H1 (cell line): ENCODE results near the gene MRPS15. TPM values are rescaled to one million over a fixed set of nuclear protein-coding genes. Genes with fewer than 3 reads are reported as not detected.

Experiments
- CTCF ChIA-PET: fragments of 300-600 bp; sonication (Branson Sonifier 250); formaldehyde crosslinking; loops from one replicate; lab custom pipeline; 2021; ENCODE audit not compliant: partially characterized antibody; lab: Charles Lee
- POLR2A ChIA-PET: fragments of 300-600 bp; sonication (Branson Sonifier 250); formaldehyde crosslinking; loops from one replicate; lab custom pipeline; 2021; ENCODE audit warnings: inconsistent platforms; ENCODE audit not compliant: partially characterized antibody; lab: Charles Lee
- DNase-seq, 2 experiments: peaks; one replicate each; pipeline versions ENCODE4 v3.0.0 to v3.0.0-alpha.2; 2010 to 2022; ENCODE audit warnings: low spot score in 2 of 2, low read depth in 1 of 2, mixed read lengths in 1 of 2
- FAIRE-seq: peaks from 2 replicates; lab custom pipeline; 2011; peaks lifted over from hg19 to GRCh38; lab: Jason Lieb, UNC
- H2AFZ ChIP-seq: 2 replicates; pipeline ENCODE4 v1.8.1; 2012; ENCODE audit warnings: low read length, inconsistent platforms
- H2AK5ac ChIP-seq: 2 replicates; pipeline ENCODE4 v1.6.1; 2013; ENCODE audit warnings: low read depth, low read length
- H2BK120ac ChIP-seq: replicated peaks from 2 replicates; pipeline ENCODE3; 2013; ENCODE audit warnings: low read depth, low read length, inconsistent platforms
- H2BK12ac ChIP-seq: 2 replicates; pipeline ENCODE4 v1.6.1; 2013; ENCODE audit warnings: low read depth, low read length
- H2BK15ac ChIP-seq: 2 replicates; pipeline ENCODE4 v1.6.1; 2013; ENCODE audit warnings: low read length
- H2BK20ac ChIP-seq: 2 replicates; pipeline ENCODE4 v1.6.1; 2013; ENCODE audit warnings: low read length
- H2BK5ac ChIP-seq: 2 replicates; pipeline ENCODE4 v1.6.1; 2013; ENCODE audit warnings: low read depth, low read length
- H3K14ac ChIP-seq: 2 replicates; pipeline ENCODE4 v1.6.1; 2013; ENCODE audit warnings: inconsistent platforms; ENCODE audit not compliant: insufficient read length
- H3K18ac ChIP-seq: 2 replicates; pipeline ENCODE4 v1.6.1; 2013; ENCODE audit warnings: low read length; ENCODE audit errors: extremely low read depth
- H3K23ac ChIP-seq: 2 replicates; pipeline ENCODE4 v1.6.1; 2013; ENCODE audit warnings: inconsistent platforms; ENCODE audit not compliant: insufficient read length
- H3K23me2 ChIP-seq: 2 replicates; pipeline ENCODE4 v1.6.1; 2013; ENCODE audit warnings: low read depth, low read length
- H3K27ac ChIP-seq: 2 replicates; pipeline ENCODE4 v1.6.1; 2011; ENCODE audit warnings: low read depth, low read length, inconsistent platforms
- H3K27me3 ChIP-seq, 4 experiments: replicated peaks in 1 of 4; 1 replicate in 1 of 4; 2 replicates in 3 of 4; pipeline versions ENCODE4 v1.6.1 to v1.8.1; 2011 to 2013; ENCODE audit warnings: low read length in 3 of 4, mild to moderate bottlenecking in 3 of 4, inconsistent platforms in 2 of 4, mixed read lengths in 2 of 4, moderate library complexity in 1 of 4; ENCODE audit not compliant: control insufficient read depth in 3 of 4, insufficient read depth in 3 of 4; ENCODE audit errors: extremely low read depth in 1 of 4
- H3K36me3 ChIP-seq, 4 experiments: 2 replicates each; pipeline versions ENCODE4 v1.6.1 to v1.8.1; 2011 to 2013; ENCODE audit warnings: mild to moderate bottlenecking in 4 of 4, low read length in 3 of 4, moderate library complexity in 2 of 4, control low read depth in 1 of 4, inconsistent platforms in 1 of 4; ENCODE audit not compliant: insufficient read depth in 4 of 4, control insufficient read depth in 2 of 4
- H3K4ac ChIP-seq: replicated peaks from 2 replicates; pipeline ENCODE3; 2013; ENCODE audit warnings: low read length, low read depth, mixed read lengths, inconsistent platforms; ENCODE audit not compliant: insufficient read length
- H3K4me1 ChIP-seq, 4 experiments: replicated peaks in 1 of 4; 1 replicate in 1 of 4; 2 replicates in 3 of 4; pipeline versions ENCODE4 v1.6.1 to v1.8.1; 2011 to 2013; ENCODE audit warnings: low read length in 3 of 4, inconsistent platforms in 2 of 4, mixed read lengths in 1 of 4; ENCODE audit not compliant: insufficient read depth in 4 of 4, control insufficient read depth in 3 of 4
- H3K4me2 ChIP-seq, 2 experiments: 2 replicates each; pipeline versions ENCODE4 v1.6.1 to v1.8.1; 2011 to 2013; ENCODE audit warnings: low read depth in 2 of 2, low read length in 2 of 2, control low read depth in 1 of 2, inconsistent platforms in 1 of 2, mild to moderate bottlenecking in 1 of 2; ENCODE audit not compliant: insufficient read depth in 1 of 2
- H3K4me3 ChIP-seq, 4 experiments: fragments of 200-600, 300-600 bp in 1 of 4; sonication (generic), shearing (Covaris generic), sonication (Bioruptor Twin) in 1 of 4; 2 replicates each; pipeline versions ENCODE4 v1.5.1 to v1.8.1; 2011 to 2016; ENCODE audit warnings: low read length in 4 of 4, low read depth in 3 of 4, control low read depth in 2 of 4, inconsistent platforms in 2 of 4, mild to moderate bottlenecking in 2 of 4, mixed read lengths in 1 of 4, moderate library complexity in 1 of 4; ENCODE audit not compliant: insufficient read depth in 2 of 4; ENCODE audit errors: extremely low read depth in 1 of 4
- H3K56ac ChIP-seq: replicated peaks from 2 replicates; pipeline ENCODE3; 2013; ENCODE audit warnings: low read depth, mild to moderate bottlenecking, mixed read lengths, low read length, inconsistent platforms; ENCODE audit not compliant: insufficient read length
- H3K79me1 ChIP-seq: 2 replicates; pipeline ENCODE4 v1.6.1; 2013; ENCODE audit warnings: low read depth, low read length, control low read depth
- H3K79me2 ChIP-seq, 2 experiments: 2 replicates each; pipeline versions ENCODE4 v1.6.1 to v1.8.1; 2012 to 2013; ENCODE audit warnings: low read length in 2 of 2, mild to moderate bottlenecking in 2 of 2, inconsistent platforms in 1 of 2; ENCODE audit not compliant: insufficient read depth in 2 of 2, control insufficient read depth in 1 of 2
- H3K9ac ChIP-seq, 4 experiments: replicated peaks in 1 of 4; 1 replicate in 1 of 4; 2 replicates in 3 of 4; pipeline versions ENCODE4 v1.6.1 to v1.8.1; 2011 to 2013; ENCODE audit warnings: low read depth in 3 of 4, low read length in 3 of 4, control low read depth in 2 of 4, mild to moderate bottlenecking in 2 of 4, moderate library complexity in 2 of 4, inconsistent platforms in 1 of 4; ENCODE audit errors: extremely low read depth in 1 of 4
- H3K9me3 ChIP-seq, 2 experiments: 2 replicates each; pipeline versions ENCODE4 v1.6.1 to v1.8.1; 2012 to 2013; ENCODE audit warnings: mild to moderate bottlenecking in 2 of 2, moderate library complexity in 2 of 2, control low read depth in 1 of 2, inconsistent platforms in 1 of 2, low read depth in 1 of 2, low read length in 1 of 2, mixed read lengths in 1 of 2; ENCODE audit not compliant: insufficient read depth in 2 of 2
- H4K20me1 ChIP-seq, 2 experiments: replicated peaks in 1 of 2; 2 replicates each; pipeline versions ENCODE3 to v1.8.1; 2011 to 2013; ENCODE audit warnings: inconsistent platforms in 2 of 2, low read length in 2 of 2, mild to moderate bottlenecking in 1 of 2; ENCODE audit not compliant: insufficient read depth in 2 of 2, control insufficient read depth in 1 of 2
- H4K5ac ChIP-seq: 2 replicates; pipeline ENCODE4 v1.6.1; 2013; ENCODE audit warnings: low read length, low read depth, mixed read lengths, inconsistent platforms; ENCODE audit not compliant: insufficient read length
- H4K8ac ChIP-seq: 2 replicates; pipeline ENCODE4 v1.8.0; 2013; ENCODE audit warnings: mild to moderate bottlenecking, moderate library complexity, low read length, inconsistent platforms; ENCODE audit not compliant: insufficient read depth; ENCODE audit errors: extremely low read depth
- H4K91ac ChIP-seq: replicated peaks from 2 replicates; pipeline ENCODE3; 2013; ENCODE audit warnings: low read length, mixed read lengths, inconsistent platforms; ENCODE audit not compliant: insufficient read length
- EGR1 ChIP-seq: IDR thresholded peaks from 2 replicates; pipeline ENCODE4 v1.6.1; 2011; ENCODE audit warnings: low read depth, low read length, borderline replicate concordance
- KDM5A ChIP-seq: fragments of 200-600 bp; IDR thresholded peaks from 2 replicates; pipeline ENCODE4 v1.7.1; 2012; ENCODE audit warnings: mild to moderate bottlenecking, low read length, inconsistent platforms, mixed read lengths
- NRF1 ChIP-seq: IDR thresholded peaks from 2 replicates; pipeline ENCODE4 v1.6.1; 2011; ENCODE audit warnings: mild to moderate bottlenecking, low read depth, low read length, improper control_type of control experiment
- PHF8 ChIP-seq: fragments of 200-600 bp; sonication (generic); conservative IDR thresholded peaks from 2 replicates; pipeline ENCODE4 v1.7.1; 2012; ENCODE audit warnings: low read depth, mild to moderate bottlenecking, inconsistent platforms, low read length, moderate library complexity
- SP2 ChIP-seq: IDR thresholded peaks from 2 replicates; pipeline ENCODE4 v1.6.1; 2012; ENCODE audit warnings: mild to moderate bottlenecking, low read length, inconsistent platforms
- WGBS, 2 experiments: shearing (Covaris generic) in 1 of 2; methylation state at CpG; one replicate each; pipeline versions ENCODE4 v1.1.6 to v1.1.7; 2013 to 2015; ENCODE audit warnings: low lambda C conversion rate in 2 of 2, mixed read lengths in 2 of 2, inconsistent platforms in 1 of 2, low coverage in 1 of 2, missing lambda C conversion rate in 1 of 2; ENCODE audit not compliant: insufficient replicate concordance in 2 of 2, insufficient coverage in 1 of 2, insufficient read length in 1 of 2; ENCODE audit errors: extremely low coverage in 1 of 2, missing lambda C conversion rate in 1 of 2; 5-methylcytosine and 5-hydroxymethylcytosine counted together
- polyA plus RNA-seq, 7 experiments: library from polyadenylated mRNA; depleted of rRNA in 3 of 7; stranded (reverse) in 5 of 7; unstranded in 2 of 7; fragments of >200 nt in 5 of 7; fragments of 200-250 nt in 2 of 7; gene quantifications; 1 replicate in 5 of 7; 2 replicates in 1 of 7; 4 replicates in 1 of 7; pipeline versions ENCODE4 v1.2.1 to v1.2.3, GENCODE V29; 2011 to 2013; ENCODE audit warnings: missing spikeins in 2 of 7, mixed read lengths in 2 of 7
- total RNA-seq: library from RNA; stranded (reverse); fragmentation: NEBNext Ultra II Directional; extraction: Animal tissue kit (Norgen Biotek cat#: 25700); gene quantifications from 2 replicates; pipeline ENCODE4 v1.2.1, GENCODE V29; 2021
- TF ChIP-seq, protein P1 (sequence below): IDR thresholded peaks from 2 replicates; pipeline ENCODE4 v1.6.1; 2012; ENCODE audit warnings: inconsistent platforms
- TF ChIP-seq, protein P2 (sequence below): IDR thresholded peaks from 2 replicates; pipeline ENCODE4 v1.6.1; 2011; ENCODE audit warnings: low read depth, mild to moderate bottlenecking, low read length; ENCODE audit not compliant: insufficient read depth

MRPS15 gene
- total and polyA plus RNA-seq, 2 of the 8 experiments (the other 6 are each of a cell fraction or from before 2014, with no cell fraction given), result 53.6 to 129 TPM

DNA sequence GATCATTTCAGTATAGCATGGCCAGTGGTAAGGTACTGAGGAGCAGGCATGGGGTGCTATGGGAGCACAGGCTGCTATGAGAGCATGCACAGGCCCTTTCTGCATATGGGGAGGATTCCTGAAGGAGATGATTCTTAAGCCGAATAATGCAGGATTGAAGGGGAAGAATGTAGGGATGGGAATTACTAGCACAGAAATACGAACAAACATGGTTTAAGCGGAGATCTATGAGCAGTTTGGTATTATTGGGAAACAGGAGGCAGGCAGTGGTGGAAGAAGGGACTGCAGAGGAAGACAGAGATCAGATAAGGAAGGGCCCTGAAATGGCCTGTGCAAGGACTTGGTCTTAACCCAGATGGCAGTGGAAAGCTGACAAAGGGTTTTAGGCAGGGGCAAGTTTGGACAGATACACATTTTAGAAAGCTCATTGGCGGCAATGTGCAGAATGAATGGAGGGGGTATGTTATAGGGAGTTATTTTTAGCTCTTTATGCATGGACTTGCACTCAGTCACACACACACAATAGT lies 15.6 kb downstream of the MRPS15 start:
- no peaks in the 10 kb centered on the region for H3K79me2 ChIP-seq
- H2AK5ac ChIP-seq, result no peak overlapping the region
- H4K91ac ChIP-seq, result no peak overlapping the region
- no peak overlapping the region for H3K27ac ChIP-seq
- no peak overlapping the region for H3K4me3 ChIP-seq
- POLR2A ChIA-PET, result interaction anchor here (0.7 to 3.5 kb wide), 3 partner anchors 8 to 14 kb away, joined by 3 to 43 read pairs (median 3); partner anchors contain the start of gene MRPS15
- H3K56ac ChIP-seq, result no peak overlapping the region
- WGBS, 2 experiments, result 86% methylated on average over 4 of the region's 4 CpGs; no CpG with 5 or more reads in 1 of the 2 experiments
- CTCF ChIA-PET, result interaction anchor here (0.6 to 3.5 kb wide), 4 partner anchors 11 to 25 kb away, joined by 4 to 11 read pairs (median 6); partner anchors contain the start of gene MRPS15
- peak overlapping the region in 1 of 4 experiments; percentile 7; a peak in 1 of 7 replicates for H3K9ac ChIP-seq
- H2BK5ac ChIP-seq, result no peak overlapping the region
- H3K14ac ChIP-seq, result no peak overlapping the region
- H3K36me3 ChIP-seq, result no peaks in the 10 kb centered on the region
- no peaks in the 10 kb centered on the region for H3K79me1 ChIP-seq
- no peaks in the 10 kb centered on the region for H3K9me3 ChIP-seq
- H3K4me1 ChIP-seq, result no peaks in the 10 kb centered on the region; a peak in 1 of 7 replicates
- H2BK120ac ChIP-seq, result no peak overlapping the region
- no peaks in the 10 kb centered on the region for H3K27me3 ChIP-seq
- H4K20me1 ChIP-seq, result no peaks in the 10 kb centered on the region
- DNase-seq (no peak), FAIRE-seq (no peak)
- H3K4me2 ChIP-seq, result no peak overlapping the region
- no peak overlapping the region for H3K4ac ChIP-seq
- H2BK12ac ChIP-seq, result no peak overlapping the region
- no peak overlapping the region for H3K23ac ChIP-seq
- no peaks in the 10 kb centered on the region; the same call in 1 of the 2 replicates for H3K23me2 ChIP-seq
- no peak overlapping the region for H2BK20ac ChIP-seq
- H4K8ac ChIP-seq, result no peak overlapping the region
- H2BK15ac ChIP-seq, result no peak overlapping the region
- no peak overlapping the region for H4K5ac ChIP-seq
- H2AFZ ChIP-seq, result no peak overlapping the region
- no peak overlapping the region for H3K18ac ChIP-seq
- TF ChIP-seq PHF8 (no peak), EGR1 (no peak), KDM5A (no peak), SP2 (no peak), NRF1 (no peak)
- TF ChIP-seq, protein P1, sequence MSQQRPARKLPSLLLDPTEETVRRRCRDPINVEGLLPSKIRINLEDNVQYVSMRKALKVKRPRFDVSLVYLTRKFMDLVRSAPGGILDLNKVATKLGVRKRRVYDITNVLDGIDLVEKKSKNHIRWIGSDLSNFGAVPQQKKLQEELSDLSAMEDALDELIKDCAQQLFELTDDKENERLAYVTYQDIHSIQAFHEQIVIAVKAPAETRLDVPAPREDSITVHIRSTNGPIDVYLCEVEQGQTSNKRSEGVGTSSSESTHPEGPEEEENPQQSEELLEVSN, result no peak
- TF ChIP-seq, protein P2, sequence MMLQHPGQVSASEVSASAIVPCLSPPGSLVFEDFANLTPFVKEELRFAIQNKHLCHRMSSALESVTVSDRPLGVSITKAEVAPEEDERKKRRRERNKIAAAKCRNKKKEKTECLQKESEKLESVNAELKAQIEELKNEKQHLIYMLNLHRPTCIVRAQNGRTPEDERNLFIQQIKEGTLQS, result no peak
